ENCODE data around the gene SERPINE1. TPM values are rescaled to one million over a fixed set of nuclear protein-coding genes. Genes with fewer than 3 reads are reported as not detected.

SERPINE1 gene
- total and polyA plus RNA-seq, 2 experiments from 2014 or later, result 0.97 to 1.2 TPM

GRCh38 chr7:101165958-101166647 lies 39.2 kb downstream of the SERPINE1 start:
- Histone ChIP-seq H3K27me3 (ENCODE audit: insufficient read depth) (peaks cover 89% of the 10 kb centered on the region), H2AFZ (no peak overlapping the region; the same call in 1 of the 2 replicates), H3K4me3 (peak overlapping the region; percentile 76), H3K79me2 (replicated peaks; ENCODE audit: insufficient read depth) (no peaks in the 10 kb centered on the region), H3K4me1 (ENCODE audit: insufficient read depth) (peaks cover 67% of the 10 kb centered on the region), H3K27ac (ENCODE audit: low read depth) (no peak overlapping the region), H3K9me2 (ENCODE audit: insufficient read depth) (no peaks in the 10 kb centered on the region), H3K36me3 (ENCODE audit: insufficient read depth) (no peaks in the 10 kb centered on the region), H4K20me1 (replicated peaks; ENCODE audit: insufficient read depth) (peaks cover 10% of the 10 kb centered on the region; the same call in 1 of the 2 replicates), H3K4me2 (peak overlapping the region; percentile 98), H3F3A (replicated peaks; ENCODE audit: low read depth) (peaks cover 25% of the 10 kb centered on the region)
- Mint-ChIP-seq H3K36me3 (ENCODE audit: low read depth) (no peaks in the 10 kb centered on the region; the same call in 2 of the 3 replicates), H3K27ac (no peak overlapping the region), H3K4me3 (peak overlapping the region; percentile 78), H3K4me1 (peaks cover 59% of the 10 kb centered on the region), H3K9me3 (no peaks in the 10 kb centered on the region; the same call in 1 of the 3 replicates), H3K27me3 (ENCODE audit: insufficient read depth, low read depth, poor library complexity) (peaks cover 78% of the 10 kb centered on the region)
- peak; percentile 75 for DNase-seq (ENCODE audit: low spot score)
- ATAC-seq, result no peak
- TF ChIP-seq EZH2phosphoT487 (IDR thresholded peaks at IDR 0.05; ENCODE audit: unreplicated experiment), result peak; percentile 34
- TF ChIP-seq CTCF (conservative IDR thresholded peaks at IDR 0.05; ENCODE audit: low read depth in 2 of 2), result no peak
- no peak for TF ChIP-seq JUNB (IDR thresholded peaks at IDR 0.05; ENCODE audit: unreplicated experiment)
- TF ChIP-seq, protein P1, sequence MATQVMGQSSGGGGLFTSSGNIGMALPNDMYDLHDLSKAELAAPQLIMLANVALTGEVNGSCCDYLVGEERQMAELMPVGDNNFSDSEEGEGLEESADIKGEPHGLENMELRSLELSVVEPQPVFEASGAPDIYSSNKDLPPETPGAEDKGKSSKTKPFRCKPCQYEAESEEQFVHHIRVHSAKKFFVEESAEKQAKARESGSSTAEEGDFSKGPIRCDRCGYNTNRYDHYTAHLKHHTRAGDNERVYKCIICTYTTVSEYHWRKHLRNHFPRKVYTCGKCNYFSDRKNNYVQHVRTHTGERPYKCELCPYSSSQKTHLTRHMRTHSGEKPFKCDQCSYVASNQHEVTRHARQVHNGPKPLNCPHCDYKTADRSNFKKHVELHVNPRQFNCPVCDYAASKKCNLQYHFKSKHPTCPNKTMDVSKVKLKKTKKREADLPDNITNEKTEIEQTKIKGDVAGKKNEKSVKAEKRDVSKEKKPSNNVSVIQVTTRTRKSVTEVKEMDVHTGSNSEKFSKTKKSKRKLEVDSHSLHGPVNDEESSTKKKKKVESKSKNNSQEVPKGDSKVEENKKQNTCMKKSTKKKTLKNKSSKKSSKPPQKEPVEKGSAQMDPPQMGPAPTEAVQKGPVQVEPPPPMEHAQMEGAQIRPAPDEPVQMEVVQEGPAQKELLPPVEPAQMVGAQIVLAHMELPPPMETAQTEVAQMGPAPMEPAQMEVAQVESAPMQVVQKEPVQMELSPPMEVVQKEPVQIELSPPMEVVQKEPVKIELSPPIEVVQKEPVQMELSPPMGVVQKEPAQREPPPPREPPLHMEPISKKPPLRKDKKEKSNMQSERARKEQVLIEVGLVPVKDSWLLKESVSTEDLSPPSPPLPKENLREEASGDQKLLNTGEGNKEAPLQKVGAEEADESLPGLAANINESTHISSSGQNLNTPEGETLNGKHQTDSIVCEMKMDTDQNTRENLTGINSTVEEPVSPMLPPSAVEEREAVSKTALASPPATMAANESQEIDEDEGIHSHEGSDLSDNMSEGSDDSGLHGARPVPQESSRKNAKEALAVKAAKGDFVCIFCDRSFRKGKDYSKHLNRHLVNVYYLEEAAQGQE (IDR thresholded peaks at IDR 0.05; ENCODE audit: unreplicated experiment), result peak; percentile 41
- TF ChIP-seq CREB1 (CRISPR knock-in tag; IDR thresholded peaks at IDR 0.05; ENCODE audit: low read depth), result peak; percentile 27; the same call in 1 of the 2 replicates

- no peak overlapping the region for H3K27ac ChIP-seq (ENCODE audit: low read depth)
- Mint-ChIP-seq H3K27me3 (ENCODE audit: insufficient read depth, low read depth, poor library complexity) (peaks cover 83% of the 10 kb centered on the region), H3K36me3 (ENCODE audit: low read depth) (no peaks in the 10 kb centered on the region; the same call in 2 of the 3 replicates), H3K27ac (no peak overlapping the region), H3K9me3 (no peaks in the 10 kb centered on the region; the same call in 1 of the 3 replicates), H3K4me3 (peak overlapping the region; percentile 78), H3K4me1 (peaks cover 59% of the 10 kb centered on the region)
- H3K36me3 ChIP-seq (ENCODE audit: insufficient read depth), result no peaks in the 10 kb centered on the region
- DNase-seq (ENCODE audit: low spot score), result no peak
- H3K79me2 ChIP-seq (replicated peaks; ENCODE audit: insufficient read depth), result no peaks in the 10 kb centered on the region
- ATAC-seq, result no peak
- H3F3A ChIP-seq (replicated peaks; ENCODE audit: low read depth), result peaks cover 26% of the 10 kb centered on the region
- H3K4me1 ChIP-seq (ENCODE audit: insufficient read depth), result peaks cover 67% of the 10 kb centered on the region
- peaks cover 10% of the 10 kb centered on the region; the same call in 1 of the 2 replicates for H4K20me1 ChIP-seq (replicated peaks; ENCODE audit: insufficient read depth)
- no peak overlapping the region for H2AFZ ChIP-seq
- peaks cover 89% of the 10 kb centered on the region for H3K27me3 ChIP-seq (ENCODE audit: insufficient read depth)
- peak overlapping the region; percentile 76 for H3K4me3 ChIP-seq
- no peaks in the 10 kb centered on the region for H3K9me2 ChIP-seq (ENCODE audit: insufficient read depth)
- peak overlapping the region; percentile 98 for H3K4me2 ChIP-seq
- TF ChIP-seq CREB1 (CRISPR knock-in tag; IDR thresholded peaks at IDR 0.05; ENCODE audit: low read depth) (no peak), NANOG (IDR thresholded peaks at IDR 0.05; ENCODE audit: borderline replicate concordance) (no peak)
- TF ChIP-seq, protein P2, sequence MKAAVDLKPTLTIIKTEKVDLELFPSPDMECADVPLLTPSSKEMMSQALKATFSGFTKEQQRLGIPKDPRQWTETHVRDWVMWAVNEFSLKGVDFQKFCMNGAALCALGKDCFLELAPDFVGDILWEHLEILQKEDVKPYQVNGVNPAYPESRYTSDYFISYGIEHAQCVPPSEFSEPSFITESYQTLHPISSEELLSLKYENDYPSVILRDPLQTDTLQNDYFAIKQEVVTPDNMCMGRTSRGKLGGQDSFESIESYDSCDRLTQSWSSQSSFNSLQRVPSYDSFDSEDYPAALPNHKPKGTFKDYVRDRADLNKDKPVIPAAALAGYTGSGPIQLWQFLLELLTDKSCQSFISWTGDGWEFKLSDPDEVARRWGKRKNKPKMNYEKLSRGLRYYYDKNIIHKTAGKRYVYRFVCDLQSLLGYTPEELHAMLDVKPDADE (IDR thresholded peaks at IDR 0.05), result no peak
- TF ChIP-seq, protein P3, sequence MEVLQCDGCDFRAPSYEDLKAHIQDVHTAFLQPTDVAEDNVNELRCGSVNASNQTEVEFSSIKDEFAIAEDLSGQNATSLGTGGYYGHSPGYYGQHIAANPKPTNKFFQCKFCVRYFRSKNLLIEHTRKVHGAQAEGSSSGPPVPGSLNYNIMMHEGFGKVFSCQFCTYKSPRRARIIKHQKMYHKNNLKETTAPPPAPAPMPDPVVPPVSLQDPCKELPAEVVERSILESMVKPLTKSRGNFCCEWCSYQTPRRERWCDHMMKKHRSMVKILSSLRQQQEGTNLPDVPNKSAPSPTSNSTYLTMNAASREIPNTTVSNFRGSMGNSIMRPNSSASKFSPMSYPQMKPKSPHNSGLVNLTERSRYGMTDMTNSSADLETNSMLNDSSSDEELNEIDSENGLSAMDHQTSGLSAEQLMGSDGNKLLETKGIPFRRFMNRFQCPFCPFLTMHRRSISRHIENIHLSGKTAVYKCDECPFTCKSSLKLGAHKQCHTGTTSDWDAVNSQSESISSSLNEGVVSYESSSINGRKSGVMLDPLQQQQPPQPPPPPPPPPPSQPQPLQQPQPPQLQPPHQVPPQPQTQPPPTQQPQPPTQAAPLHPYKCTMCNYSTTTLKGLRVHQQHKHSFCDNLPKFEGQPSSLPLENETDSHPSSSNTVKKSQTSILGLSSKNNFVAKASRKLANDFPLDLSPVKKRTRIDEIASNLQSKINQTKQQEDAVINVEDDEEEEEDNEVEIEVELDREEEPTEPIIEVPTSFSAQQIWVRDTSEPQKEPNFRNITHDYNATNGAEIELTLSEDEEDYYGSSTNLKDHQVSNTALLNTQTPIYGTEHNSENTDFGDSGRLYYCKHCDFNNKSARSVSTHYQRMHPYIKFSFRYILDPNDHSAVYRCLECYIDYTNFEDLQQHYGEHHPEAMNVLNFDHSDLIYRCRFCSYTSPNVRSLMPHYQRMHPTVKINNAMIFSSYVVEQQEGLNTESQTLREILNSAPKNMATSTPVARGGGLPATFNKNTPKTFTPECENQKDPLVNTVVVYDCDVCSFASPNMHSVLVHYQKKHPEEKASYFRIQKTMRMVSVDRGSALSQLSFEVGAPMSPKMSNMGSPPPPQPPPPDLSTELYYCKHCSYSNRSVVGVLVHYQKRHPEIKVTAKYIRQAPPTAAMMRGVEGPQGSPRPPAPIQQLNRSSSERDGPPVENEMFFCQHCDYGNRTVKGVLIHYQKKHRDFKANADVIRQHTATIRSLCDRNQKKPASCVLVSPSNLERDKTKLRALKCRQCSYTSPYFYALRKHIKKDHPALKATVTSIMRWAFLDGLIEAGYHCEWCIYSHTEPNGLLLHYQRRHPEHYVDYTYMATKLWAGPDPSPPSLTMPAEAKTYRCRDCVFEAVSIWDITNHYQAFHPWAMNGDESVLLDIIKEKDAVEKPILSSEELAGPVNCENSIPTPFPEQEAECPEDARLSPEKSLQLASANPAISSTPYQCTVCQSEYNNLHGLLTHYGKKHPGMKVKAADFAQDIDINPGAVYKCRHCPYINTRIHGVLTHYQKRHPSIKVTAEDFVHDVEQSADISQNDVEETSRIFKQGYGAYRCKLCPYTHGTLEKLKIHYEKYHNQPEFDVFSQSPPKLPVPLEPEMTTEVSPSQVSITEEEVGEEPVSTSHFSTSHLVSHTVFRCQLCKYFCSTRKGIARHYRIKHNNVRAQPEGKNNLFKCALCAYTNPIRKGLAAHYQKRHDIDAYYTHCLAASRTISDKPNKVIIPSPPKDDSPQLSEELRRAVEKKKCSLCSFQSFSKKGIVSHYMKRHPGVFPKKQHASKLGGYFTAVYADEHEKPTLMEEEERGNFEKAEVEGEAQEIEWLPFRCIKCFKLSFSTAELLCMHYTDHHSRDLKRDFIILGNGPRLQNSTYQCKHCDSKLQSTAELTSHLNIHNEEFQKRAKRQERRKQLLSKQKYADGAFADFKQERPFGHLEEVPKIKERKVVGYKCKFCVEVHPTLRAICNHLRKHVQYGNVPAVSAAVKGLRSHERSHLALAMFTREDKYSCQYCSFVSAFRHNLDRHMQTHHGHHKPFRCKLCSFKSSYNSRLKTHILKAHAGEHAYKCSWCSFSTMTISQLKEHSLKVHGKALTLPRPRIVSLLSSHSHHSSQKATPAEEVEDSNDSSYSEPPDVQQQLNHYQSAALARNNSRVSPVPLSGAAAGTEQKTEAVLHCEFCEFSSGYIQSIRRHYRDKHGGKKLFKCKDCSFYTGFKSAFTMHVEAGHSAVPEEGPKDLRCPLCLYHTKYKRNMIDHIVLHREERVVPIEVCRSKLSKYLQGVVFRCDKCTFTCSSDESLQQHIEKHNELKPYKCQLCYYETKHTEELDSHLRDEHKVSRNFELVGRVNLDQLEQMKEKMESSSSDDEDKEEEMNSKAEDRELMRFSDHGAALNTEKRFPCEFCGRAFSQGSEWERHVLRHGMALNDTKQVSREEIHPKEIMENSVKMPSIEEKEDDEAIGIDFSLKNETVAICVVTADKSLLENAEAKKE (CRISPR knock-in tag; IDR thresholded peaks at IDR 0.05), result no peak
Measured at GRCh38 chr7:101166648-101166908, 39.7 kb downstream of the SERPINE1 start.

Measured in GM23338 (cell line).